ENCODE data around the gene LAMC1.

LAMC1 gene

DNA sequence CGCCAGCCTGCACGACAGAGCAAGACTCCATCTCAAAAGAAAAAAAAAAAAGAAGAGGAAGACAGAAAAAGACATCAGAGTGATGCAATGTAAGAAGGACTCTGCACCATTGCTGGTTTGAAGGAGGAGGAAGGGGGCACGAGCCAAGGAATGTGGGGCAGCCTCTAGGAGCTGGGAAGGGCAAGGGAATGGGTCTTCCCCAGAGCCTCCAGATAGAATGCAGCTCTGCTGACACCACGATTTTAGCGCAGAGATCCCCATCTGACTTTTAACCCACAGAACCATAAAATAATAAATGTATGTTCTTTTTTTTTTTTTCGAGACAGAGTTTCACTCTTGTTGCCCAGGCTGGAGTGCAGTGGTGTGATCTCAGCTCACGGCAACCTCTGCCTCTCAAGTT is 129.0 kb downstream of the LAMC1 start:
- DNase-seq: no peak

DNA sequence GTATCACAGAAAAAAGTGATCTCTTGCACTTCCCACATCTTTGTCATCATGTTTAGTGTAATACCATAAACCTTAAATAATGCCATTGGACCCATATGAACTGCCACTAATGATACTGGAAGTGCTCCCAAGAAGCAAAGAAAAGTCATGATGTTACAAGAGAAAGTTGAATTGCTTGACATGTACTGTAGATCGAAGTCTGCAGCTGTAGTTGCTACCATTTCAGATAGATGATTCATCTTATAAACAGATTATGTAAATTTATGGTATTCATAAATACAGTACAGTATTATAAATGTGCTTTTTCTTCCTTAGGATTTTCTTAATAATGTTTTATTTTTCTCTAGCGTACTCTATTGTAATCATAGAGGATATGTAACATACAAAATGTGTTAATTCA is 132.7 kb downstream of the LAMC1 start:
- no peak for DNase-seq

GRCh38 chr1:183159960-183160359 is 136.7 kb downstream of the LAMC1 start:
- DNase-seq: no peak

- no peak for DNase-seq
These were observed 138.2 kb downstream of the LAMC1 start for GRCh38 chr1:183161391-183161790.

- DNase-seq: no peak
These were observed 140.1 kb downstream of the LAMC1 start for GRCh38 chr1:183163316-183163715.

- no peak for DNase-seq
These were observed 141.1 kb downstream of the LAMC1 start for GRCh38 chr1:183164340-183164739.

DNA sequence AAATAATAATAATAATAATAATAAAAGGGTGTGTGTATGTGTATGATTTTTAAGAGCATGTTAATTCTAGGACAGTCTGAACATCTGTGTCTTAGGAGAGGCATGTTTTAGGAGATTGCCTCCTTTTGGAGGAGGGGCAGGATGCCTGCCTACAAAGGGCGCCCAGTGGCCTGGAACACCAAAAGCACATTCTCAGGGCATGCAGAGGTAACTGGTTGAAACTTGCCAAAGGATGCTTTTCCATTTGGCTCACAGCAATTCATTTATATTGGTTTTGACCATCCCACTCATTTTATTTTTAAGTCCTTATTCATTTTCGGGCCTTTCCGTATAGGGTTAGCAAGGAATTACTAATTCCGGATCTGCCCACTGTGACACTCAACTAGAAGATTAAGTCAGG is 141.7 kb downstream of the LAMC1 start:
- no peak for DNase-seq

DNA sequence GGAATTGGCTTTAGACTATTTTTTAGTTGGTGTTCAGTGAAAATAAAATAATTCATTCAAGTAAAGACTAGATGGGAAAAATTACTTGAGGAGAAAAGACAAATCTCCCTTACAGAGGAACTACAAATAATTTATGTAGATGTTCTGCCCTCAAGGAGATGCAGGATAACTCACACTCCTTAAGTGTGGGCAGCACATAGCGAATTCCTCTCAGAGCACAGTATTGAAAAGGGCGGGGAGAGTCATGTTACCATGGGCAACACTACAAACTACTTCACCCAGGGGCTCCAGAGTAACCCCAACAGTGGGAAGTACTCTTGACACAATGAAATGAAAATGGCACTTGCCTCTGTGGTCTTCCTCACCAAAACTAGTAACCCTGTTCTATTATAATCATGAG is 142.2 kb downstream of the LAMC1 start:
- DNase-seq: no peak

GRCh38 chr1:183166454-183166853 is 143.2 kb downstream of the LAMC1 start:
- DNase-seq: no peak

- no peak for DNase-seq
These were observed 144.5 kb downstream of the LAMC1 start for GRCh38 chr1:183167676-183168075.

DNA sequence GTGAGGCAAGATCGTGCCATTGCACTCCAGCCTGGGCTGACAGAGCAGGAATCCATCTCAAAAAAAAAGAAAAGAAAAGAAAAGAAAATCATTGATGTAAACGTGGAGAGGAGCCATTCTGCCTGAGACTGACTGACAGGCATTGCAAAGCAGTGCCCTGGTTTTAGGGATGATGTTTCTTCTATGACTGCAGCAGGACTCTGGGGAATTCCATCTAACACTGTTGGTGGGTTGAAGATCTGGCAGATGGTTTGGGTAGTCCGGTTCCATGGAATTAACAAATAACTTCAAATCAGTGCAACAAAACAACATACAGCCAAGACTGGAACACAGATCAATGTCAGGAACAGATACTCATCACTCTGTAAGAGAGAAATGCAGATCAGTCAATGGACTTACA is 145.1 kb downstream of the LAMC1 start:
- no peak for DNase-seq

GRCh38 chr1:183173828-183174227 is 150.6 kb downstream of the LAMC1 start:
- DNase-seq: no peak

DNA sequence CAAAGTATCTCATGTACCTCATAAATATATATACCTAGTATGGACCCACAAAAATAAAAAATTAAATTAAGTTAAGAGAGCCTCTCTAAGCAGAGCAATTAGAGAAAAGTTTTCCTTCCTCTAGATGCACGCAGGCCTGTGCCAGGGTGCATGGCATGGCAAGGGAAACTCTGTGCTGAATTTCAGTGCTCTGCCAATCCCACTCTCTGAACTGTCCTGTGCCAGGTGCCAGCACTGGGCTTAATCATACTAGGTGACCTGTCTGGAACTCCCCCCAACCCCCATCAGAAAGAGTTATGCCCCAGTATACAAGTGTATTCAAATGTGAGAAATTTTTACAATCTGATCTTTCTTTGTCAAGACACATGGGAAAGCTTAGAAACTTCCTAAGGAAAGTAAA is 152.4 kb downstream of the LAMC1 start:
- DNase-seq: no peak

GRCh38 chr1:183178545-183178944 is 155.3 kb downstream of the LAMC1 start:
- no peak for DNase-seq

DNA sequence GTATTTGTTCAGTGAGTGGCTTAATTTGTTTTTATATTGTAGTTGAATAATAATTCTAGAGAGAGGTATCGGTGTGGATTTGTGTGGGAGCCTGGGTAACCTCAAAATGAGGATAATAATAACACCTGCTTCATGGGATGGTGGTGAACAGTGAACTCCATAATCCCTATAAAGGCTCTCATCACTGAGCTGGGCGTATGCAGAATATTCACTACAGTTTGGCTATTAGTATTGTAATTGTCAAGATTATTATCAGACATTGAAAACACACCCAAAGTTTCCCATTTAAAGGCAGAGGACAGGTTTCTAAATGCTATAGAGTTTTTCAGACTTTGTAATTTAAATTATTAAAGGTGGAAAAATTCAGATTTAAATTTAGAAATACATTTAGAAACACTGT is 155.8 kb downstream of the LAMC1 start:
- no peak for DNase-seq

- no peak for DNase-seq
These were observed 157.0 kb downstream of the LAMC1 start for GRCh38 chr1:183180218-183180617.

GRCh38 chr1:183180634-183181056 is 157.4 kb downstream of the LAMC1 start:
- DNase-seq: no peak

GRCh38 chr1:183185941-183186490 is 162.8 kb downstream of the LAMC1 start, which contains the start of gene LAMC2:
TSS of gene LAMC2 (plus strand) at chr1:183186264. CDS start at chr1:183186353, 89 bp downstream.
- peak; percentile 66 for DNase-seq

DNA sequence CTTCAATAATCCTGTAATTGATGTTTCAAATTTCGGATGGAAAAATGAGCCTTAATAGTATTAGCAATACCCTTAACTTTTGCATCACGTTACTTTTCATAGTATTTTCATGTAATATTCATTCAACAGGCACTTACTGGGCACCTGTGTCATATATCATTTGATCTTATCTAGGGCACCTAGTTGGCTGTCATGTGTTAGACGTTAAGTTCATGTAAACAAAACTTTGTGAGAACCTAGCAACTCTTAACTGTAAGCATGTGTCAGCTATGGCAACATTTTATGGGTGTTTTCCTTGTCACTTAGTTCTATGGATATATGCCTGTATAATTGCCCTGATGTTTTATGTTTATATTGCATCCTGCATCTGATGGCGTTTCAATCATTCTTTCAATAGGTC is 163.6 kb downstream of the LAMC1 start:
- DNase-seq: no peak

DNA sequence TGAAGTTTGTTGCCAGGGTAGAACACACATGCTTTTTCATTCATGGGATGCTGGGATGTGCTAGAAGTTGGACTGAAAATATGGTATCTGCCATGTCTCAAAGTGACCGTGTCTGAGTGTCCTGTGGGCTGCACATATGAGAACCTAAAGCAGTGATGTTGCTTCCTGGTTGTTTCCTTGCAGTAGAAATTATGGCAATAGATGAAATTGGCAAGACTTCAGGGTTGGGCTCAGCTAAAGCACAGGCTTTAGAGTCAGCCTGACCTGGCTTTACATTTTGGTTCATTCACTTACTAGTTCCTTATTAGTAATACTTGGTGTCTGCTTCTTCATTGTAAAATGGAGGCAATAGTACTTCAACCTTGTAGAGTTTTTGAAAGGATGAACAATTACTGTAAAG is 165.0 kb downstream of the LAMC1 start:
- DNase-seq: no peak

GRCh38 chr1:183191833-183192232 is 168.6 kb downstream of the LAMC1 start:
- DNase-seq: no peak

DNA sequence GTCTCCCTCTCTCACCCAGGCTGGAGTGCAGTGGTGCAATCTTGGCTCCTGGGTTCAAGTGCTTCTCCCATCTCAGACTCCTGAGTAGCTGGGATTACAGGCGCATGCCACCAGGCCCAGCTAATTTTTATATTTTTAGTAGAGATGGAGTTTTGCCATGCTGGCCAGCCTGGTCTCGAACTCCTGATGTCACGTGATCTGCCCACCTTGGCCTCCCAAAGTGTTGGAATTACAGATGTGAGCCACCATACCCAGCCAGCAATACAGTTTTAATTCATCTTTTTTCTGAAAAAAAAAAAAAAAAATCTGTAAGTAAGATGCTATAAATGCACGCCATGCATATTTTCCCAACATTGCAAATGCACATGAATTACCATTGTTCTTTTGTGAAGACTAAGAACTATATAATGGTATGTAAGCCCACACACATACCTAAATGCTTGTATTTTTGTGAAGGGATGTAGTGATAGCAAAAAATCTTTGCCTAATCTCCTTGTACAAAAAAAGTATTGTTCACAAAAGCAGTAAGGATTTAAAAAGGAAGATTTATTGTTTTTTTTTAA is 170.8 kb downstream of the LAMC1 start:
- no peak for DNase-seq

DNA sequence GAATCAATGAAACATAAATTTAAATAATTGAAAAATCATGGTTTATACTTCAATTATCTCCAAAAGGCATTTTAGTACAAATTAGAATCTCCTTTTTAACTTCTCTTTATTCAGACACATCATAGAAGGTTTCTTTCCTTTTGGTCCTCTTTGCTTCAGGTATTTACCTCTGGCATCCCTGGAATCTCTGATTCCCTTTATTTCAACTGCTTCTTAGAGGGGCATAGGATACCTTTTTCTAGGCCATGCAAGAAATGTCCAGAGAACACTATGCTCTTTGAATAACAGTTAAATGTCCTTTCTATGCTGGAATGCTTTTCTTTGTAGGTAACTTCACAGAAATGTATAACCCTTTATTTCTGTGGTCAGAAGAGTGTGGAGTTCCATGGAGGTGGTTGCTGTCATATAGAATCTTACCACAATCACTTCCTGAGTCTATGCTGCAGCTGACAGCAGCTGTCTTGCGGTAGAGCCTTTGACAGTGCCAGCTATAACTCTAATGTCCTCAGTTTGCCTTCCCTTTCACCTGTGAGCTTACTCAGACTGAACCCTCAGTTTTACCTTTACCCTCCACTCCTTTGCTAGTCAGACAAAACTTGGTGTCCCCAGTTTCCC is 171.4 kb downstream of the LAMC1 start:
- no peak for DNase-seq

- no peak for DNase-seq
These were observed 171.9 kb downstream of the LAMC1 start for GRCh38 chr1:183195142-183195574.

Measured in retina (tissue), 1 donor.